ENCODE results near the gene SORCS3. TPM values are rescaled to one million over a fixed set of nuclear protein-coding genes. Genes with fewer than 3 reads are reported as not detected.

Gene SORCS3
- total RNA-seq, 1 donor from 2014 or later: not detected

DNA sequence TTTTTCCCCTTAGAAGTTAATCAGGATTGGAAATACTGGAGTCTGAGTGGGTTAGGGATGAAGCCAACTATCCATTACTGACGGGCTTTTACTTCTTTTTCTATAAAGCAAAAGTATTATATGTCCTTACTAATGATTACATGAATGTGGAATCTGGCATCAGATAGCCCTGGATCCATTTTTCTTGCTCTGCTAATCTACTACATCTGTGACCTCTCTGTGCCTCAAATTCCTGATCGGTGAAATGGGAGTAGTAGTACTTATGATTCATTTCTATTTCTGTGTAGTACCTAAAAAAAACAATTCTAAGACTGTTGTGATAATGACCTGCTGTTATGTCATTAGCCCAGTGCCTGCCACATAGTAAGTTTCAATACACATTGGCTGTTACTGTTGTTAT, 621.6 kb downstream of the SORCS3 start:
- intact Hi-C loops (cut with DNase I): no loop called here

DNA sequence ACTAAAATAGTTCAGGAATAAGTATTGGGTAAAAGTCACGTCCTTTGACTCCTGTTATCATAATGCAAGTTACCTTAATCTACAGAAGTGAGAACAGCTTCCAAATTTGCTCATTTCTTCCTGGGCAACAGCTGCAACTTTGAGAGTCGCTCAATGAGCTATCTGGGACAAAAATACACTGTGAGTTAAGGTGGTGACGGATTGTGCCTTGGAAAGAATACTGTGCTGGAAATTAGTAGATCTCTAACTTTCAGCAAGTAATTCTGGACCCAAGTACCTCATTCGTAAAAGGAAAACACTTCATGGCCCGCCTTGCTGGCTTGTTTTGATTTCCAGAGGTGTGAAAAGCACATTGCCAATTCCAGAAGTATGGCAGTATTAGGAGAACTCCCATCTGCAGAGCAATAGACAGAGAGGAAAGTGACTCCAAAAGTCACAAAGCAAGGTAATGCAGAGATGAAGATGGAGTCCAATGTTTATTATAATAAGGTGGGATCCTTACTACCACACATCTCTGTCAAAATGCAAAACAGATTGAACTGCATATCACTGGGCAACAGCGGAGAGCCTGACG, 626.0 kb downstream of the SORCS3 start:
- intact Hi-C loops (cut with DNase I): no loop called here
- DNase-seq (ENCODE audit: low spot score): no peak

More for the DNA sequence above, 621.6 kb downstream of the SORCS3 start:
- no peak for DNase-seq (ENCODE audit: low spot score)

DNA sequence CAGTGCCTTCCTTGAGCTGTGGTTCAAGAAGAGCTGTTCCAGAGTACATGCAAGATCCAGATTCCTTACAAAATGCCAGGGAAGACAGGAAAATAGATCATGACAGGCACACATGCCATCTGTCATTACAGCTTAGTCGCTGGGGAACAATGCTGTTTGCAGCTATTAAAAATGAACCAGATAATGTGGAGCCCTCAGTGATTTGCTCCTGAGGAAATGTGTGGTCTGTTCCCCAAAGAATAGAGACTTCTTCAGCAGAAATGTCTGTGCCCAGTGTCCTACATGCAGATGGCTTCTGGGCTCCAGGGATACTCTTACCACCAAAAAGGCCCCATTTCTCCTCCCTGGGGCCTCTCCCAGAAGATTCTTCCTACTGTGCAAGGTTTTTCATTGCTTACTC, 627.9 kb downstream of the SORCS3 start:
- no peak for DNase-seq (ENCODE audit: low spot score)
- intact Hi-C loops (cut with DNase I): no loop called here

DNA sequence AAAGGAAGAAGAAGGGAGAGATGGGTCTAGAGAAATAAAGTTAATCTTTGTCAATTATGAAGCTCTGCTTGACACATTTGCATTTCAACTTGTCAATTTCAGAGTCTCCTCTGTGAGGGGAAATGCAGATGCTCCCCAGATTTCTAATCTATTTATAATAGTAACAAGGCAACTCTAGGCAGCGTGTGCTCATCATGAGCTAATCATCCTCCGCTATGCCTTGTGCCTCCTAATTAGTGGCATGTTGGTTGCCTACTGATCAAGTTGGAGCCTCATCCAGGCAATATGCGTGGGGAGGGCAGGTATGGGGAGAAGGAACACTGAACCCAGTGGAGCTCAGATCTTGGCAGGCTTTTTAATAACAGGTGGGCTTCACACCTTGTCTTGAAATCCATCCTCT, 628.6 kb downstream of the SORCS3 start:
- intact Hi-C loops (cut with DNase I): no loop called here
- no peak for DNase-seq (ENCODE audit: low spot score)

DNA sequence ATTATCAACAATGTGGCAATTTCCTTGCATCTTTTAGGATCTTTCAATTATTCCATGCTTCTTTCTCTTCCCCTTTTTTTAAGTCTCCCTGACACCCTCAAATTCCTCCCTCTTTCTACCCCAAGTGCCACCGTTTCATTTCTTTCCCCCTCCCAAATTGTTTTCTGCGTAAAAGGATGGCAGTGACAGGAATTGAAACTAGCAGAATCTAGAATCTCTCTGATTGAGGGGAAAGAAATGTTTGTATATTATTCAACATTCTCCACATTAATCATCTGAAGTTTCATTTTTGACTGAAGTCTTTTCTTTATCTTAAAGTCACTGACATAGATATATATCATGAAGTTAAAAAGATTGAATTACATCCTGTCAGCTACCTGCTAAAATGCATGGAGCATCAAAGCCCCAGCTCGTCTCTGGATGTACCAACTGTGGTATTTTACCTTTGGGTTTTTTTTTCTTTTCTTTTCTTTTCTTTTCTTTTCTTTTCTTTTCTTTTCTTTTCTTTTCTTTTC, 633.5 kb downstream of the SORCS3 start:
- intact Hi-C loops (cut with DNase I): no loop called here
- DNase-seq (ENCODE audit: low spot score): no peak

DNA sequence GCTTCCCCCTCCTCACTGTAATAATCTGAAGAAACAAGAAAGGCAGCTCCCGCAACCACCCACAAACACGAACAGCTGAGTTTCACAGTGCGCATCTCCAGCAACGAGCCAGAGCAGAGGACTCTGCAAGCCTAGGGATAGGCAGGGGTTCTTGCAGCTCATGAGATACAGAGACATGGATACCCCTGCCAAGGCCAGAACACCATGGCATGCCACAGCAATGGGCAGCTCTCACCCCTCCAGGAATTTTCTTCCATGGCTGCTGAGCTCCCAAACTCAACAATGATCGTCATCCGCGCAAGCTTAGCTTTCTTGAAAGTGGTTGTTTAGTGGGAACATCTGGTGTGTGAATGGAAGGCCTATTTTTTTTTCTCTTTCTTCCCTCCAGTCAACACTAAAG, 637.3 kb downstream of the SORCS3 start:
- intact Hi-C loops (cut with DNase I): no loop called here
- no peak for DNase-seq (ENCODE audit: low spot score)

DNA sequence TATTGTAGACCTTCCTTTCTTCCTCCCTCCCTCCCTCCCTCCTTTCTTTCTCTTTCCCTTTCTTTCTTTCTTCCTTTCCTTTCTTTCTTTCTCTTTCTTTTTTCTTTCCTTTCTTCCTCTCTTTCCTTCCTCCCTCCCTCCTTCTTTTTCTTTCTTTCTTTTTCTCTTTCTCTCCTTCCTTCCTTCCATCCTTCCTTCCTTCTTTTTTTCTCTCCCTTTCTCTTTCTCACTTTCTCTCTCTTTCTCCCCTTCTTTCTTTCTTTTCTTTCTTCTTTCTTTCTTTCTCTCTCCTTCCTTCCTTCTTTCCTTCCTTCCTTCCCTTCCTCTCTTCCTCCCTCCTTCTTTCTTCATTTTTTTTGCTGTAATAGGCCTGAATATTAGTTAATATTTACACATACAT, 638.0 kb downstream of the SORCS3 start:
- no peak for DNase-seq (ENCODE audit: low spot score)
- intact Hi-C loops (cut with DNase I): no loop called here

DNA sequence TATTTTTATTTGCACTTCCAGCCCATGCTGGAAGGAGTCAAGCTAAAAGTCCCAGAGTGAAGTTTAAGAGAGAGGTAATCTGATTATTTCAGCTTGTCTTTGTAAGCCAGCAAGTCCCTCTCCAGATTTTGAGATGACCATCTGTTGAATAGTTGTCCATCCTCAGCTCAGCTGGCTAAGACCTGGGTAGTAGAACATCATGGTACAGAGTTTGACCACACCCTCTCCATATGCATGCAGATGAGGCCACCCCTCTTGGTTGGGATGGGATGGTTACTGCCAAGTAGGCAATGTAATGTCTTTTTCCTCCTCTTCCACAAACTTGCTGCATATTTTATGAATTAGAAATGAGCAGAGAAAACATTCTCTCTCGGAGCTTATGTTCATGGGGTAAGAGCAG, 639.8 kb downstream of the SORCS3 start:
- intact Hi-C loops (cut with DNase I): no loop called here
- no peak for DNase-seq (ENCODE audit: low spot score)

DNA sequence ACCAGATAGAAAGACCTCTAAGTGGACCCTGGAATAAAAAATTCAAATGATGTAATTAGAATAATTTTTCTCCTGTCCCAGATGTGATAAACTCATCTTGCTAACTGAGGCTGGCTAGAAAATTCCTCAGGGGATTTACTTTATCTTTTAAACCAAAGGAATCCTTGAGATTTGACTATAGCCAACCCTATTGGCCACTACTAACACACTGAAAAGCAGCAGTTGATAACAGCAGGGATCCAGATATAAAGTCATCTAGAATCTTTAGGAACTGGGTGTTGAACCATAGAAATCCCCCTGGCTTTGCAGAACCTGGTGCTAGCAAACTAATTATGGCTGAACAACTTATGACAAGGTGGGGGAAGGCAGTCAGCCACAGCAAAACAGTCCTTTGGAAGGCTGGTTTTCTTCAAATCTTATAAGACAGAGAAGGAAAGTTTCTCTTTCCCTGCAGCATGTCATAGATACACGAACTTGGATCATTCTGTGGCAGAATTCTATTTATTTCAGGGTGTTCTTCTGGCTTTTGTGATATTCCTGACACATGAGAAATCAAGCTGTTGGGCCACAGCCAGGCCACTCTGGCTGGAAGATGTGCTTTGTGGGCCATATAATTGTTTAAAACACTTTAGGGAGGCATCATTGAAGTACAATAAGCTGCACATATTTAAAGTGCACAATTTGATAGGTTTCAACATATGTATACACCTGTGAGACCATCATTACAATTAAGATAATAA, 643.6 kb downstream of the SORCS3 start:
- DNase-seq (ENCODE audit: low spot score): no peak
- intact Hi-C loops (cut with DNase I): no loop called here

DNA sequence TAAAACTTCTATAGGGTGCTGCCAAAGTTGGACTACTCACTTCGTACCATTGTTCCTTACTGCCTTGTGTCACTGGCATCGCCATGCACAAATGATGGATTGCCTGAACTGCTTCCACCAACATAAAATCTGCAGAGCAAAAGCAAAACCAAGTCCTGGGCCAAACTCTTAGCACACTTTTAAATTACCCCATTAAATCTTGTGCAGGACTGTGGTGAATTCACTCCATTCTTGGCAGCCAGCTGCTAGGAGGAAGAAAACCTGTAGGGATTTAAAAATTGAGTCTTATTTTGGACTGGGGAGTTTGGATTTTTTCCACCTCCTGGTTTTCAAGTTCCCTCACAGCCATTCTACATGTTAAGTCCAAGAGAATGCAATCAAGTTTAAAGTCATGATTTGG, 646.9 kb downstream of the SORCS3 start:
- intact Hi-C loops (cut with DNase I): no loop called here
- no peak for DNase-seq (ENCODE audit: low spot score)

DNA sequence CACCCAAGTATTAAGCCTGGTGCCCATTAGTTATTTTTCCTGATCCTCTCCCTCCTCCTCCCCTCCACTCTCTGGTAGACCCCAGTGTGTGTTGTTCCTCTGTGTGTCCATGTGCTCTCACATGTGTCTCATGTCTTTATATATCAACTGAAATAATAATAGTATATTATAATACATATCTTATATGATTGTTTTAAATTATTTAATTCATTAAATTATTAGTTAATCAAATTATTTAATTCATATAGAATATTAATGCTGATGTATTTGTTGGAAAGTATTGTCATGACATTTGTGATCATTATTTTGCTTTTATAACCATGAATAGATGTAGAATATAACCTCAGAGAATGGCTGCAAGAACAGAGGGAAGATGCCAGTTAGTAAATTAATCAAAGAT, 647.5 kb downstream of the SORCS3 start:
- intact Hi-C loops (cut with DNase I): no loop called here
- DNase-seq (ENCODE audit: low spot score): no peak

DNA sequence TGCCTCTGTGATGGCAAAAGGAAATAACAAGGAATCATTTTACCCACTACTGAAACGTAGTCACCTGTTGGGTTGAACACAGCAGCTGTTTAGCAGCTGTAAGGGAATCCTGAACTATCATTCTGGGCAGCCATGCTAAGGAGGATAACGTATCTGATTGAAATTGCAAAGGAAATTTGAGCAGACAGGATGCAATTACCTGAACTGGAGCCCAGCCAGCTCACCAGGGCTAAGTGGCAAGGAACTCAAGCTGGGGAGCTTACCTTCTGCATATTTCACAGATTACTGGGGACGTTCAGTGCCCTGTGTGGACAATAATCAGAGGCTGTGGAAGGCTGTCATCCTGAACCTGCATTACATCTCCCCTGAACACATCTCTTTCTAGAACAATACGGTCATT, 650.5 kb downstream of the SORCS3 start:
- intact Hi-C loops (cut with DNase I): no loop called here
- DNase-seq (ENCODE audit: low spot score): no peak

DNA sequence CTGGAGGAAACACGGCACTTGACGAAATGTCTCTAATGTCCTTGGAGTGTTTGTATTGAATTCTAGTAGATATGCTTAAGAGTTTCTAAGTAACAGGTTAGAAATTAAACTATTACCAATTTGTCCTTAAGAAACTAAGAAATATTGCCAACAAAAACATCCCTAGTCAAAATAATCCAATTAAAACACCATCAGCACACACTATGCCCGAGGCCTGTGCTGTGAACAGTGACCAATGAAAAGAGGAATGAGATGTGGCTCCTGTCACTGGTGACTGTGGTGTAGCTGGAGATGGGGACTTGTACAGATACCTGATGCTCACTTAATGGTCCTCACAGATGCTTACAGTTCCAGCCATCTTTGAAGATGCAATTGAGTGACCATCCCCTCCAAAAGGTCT, 651.1 kb downstream of the SORCS3 start:
- no peak for DNase-seq (ENCODE audit: low spot score)
- intact Hi-C loops (cut with DNase I): no loop called here

Measured in cardiac septum (tissue), 1 donor.